Measurements from ENCODE around the gene DNAH5.

DNAH5 gene

GRCh38 chr5:13833440-13833839, 111.0 kb downstream of the DNAH5 start:
- no peak overlapping the region for H3K4me3 ChIP-seq (ENCODE audit: low read depth, low read length)
- DNase-seq (ENCODE audit: low read depth): no peak
- TF ChIP-seq MAX (IDR thresholded peaks at IDR 0.05; ENCODE audit: low read depth, low read length) (no peak), CTCF (IDR thresholded peaks at IDR 0.05; ENCODE audit: low read depth, low read length) (no peak), POLR2A (IDR thresholded peaks at IDR 0.05; ENCODE audit: extremely low read depth, insufficient read length) (no peak), MYC (IDR thresholded peaks at IDR 0.05; ENCODE audit: low read depth, low read length) (no peak)

- no peak for TF ChIP-seq POLR2A (IDR thresholded peaks at IDR 0.05; ENCODE audit: extremely low read depth, insufficient read length)
- no peak for DNase-seq (ENCODE audit: low read depth)
- H3K4me3 ChIP-seq (ENCODE audit: low read depth, low read length): no peak overlapping the region
These were observed 113.1 kb downstream of the DNAH5 start for GRCh38 chr5:13831351-13831750.

GRCh38 chr5:13830536-13830935, 114.0 kb downstream of the DNAH5 start:
- DNase-seq (ENCODE audit: low read depth): no peak
- TF ChIP-seq MYC (IDR thresholded peaks at IDR 0.05; ENCODE audit: low read depth, low read length) (no peak), CTCF (IDR thresholded peaks at IDR 0.05; ENCODE audit: low read depth, low read length) (no peak), MAX (IDR thresholded peaks at IDR 0.05; ENCODE audit: low read depth, low read length) (no peak), POLR2A (IDR thresholded peaks at IDR 0.05; ENCODE audit: extremely low read depth, insufficient read length) (no peak)
- no peak overlapping the region for H3K4me3 ChIP-seq (ENCODE audit: low read depth, low read length)

GRCh38 chr5:13821366-13821765, 123.1 kb downstream of the DNAH5 start:
- TF ChIP-seq MYC (IDR thresholded peaks at IDR 0.05; ENCODE audit: low read depth, low read length) (no peak), POLR2A (IDR thresholded peaks at IDR 0.05; ENCODE audit: extremely low read depth, insufficient read length) (no peak), CTCF (IDR thresholded peaks at IDR 0.05; ENCODE audit: low read depth, low read length) (no peak), MAX (IDR thresholded peaks at IDR 0.05; ENCODE audit: low read depth, low read length) (no peak)
- no peak for DNase-seq (ENCODE audit: low read depth)
- H3K4me3 ChIP-seq (ENCODE audit: low read depth, low read length): no peak overlapping the region

- H3K4me3 ChIP-seq (ENCODE audit: low read depth, low read length): no peak overlapping the region
- TF ChIP-seq MYC (IDR thresholded peaks at IDR 0.05; ENCODE audit: low read depth, low read length) (no peak), MAX (IDR thresholded peaks at IDR 0.05; ENCODE audit: low read depth, low read length) (no peak), POLR2A (IDR thresholded peaks at IDR 0.05; ENCODE audit: extremely low read depth, insufficient read length) (no peak), CTCF (IDR thresholded peaks at IDR 0.05; ENCODE audit: low read depth, low read length) (no peak)
- no peak for DNase-seq (ENCODE audit: low read depth)
These were observed 128.4 kb downstream of the DNAH5 start for GRCh38 chr5:13816126-13816525.

- DNase-seq (ENCODE audit: low read depth): no peak
- no peak for TF ChIP-seq MYC (IDR thresholded peaks at IDR 0.05; ENCODE audit: low read depth, low read length)
- no peak for TF ChIP-seq POLR2A (IDR thresholded peaks at IDR 0.05; ENCODE audit: extremely low read depth, insufficient read length)
- no peak for TF ChIP-seq CTCF (IDR thresholded peaks at IDR 0.05; ENCODE audit: low read depth, low read length)
- no peak for TF ChIP-seq MAX (IDR thresholded peaks at IDR 0.05; ENCODE audit: low read depth, low read length)
- no peak overlapping the region for H3K4me3 ChIP-seq (ENCODE audit: low read depth, low read length)
These were observed 130.2 kb downstream of the DNAH5 start for GRCh38 chr5:13814301-13814700.

All from NB4 (cell line).